Measurements from ENCODE around the gene FBLN1. TPM values are rescaled to one million over a fixed set of nuclear protein-coding genes. Genes with fewer than 3 reads are reported as not detected.

FBLN1 gene
- polyA plus RNA-seq, 1 of the 3 experiments (the other 2 are of a cell fraction) = 147 TPM

DNA sequence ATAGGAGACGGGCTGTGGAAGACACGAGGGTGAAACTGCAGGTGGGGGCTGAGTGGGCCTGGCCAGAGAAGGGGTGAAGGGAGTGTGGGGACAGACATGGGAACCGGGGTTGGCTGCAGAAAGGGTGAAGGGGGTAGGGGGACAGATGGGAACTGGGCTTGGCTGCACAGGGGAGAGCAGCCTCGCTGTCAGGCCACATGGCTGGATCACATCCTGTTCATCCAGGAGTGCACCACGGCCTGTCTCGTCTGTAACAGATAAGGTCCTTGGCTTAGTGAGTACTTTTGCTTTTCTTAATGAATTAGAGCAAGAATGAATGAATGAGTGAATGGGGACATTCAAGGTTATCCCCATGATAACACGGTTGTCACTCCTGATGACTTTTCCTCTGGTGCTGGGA lies 13.5 kb downstream of the FBLN1 start:
- no peaks in the 10 kb centered on the region for H3K27me3 ChIP-seq (ENCODE audit: insufficient read depth)
- peak; percentile 73 for DNase-seq
- H3K4me1 ChIP-seq (ENCODE audit: control insufficient read depth in 1 of 2, insufficient read depth in 2 of 2, low read depth in 1 of 2, low read length in 1 of 2) = peaks cover 4 to 47% of the 10 kb centered on the region in 2 experiments; a peak in 3 of 4 replicates
- no peak overlapping the region for H3K4me2 ChIP-seq
- CTCF ChIA-PET = interaction anchor here (0.7 to 4.4 kb wide), 7 partner anchors 9 to 508 kb away, joined by 3 to 16 read pairs (median 3); no protein-coding TSS in a partner anchor
- H3K9ac ChIP-seq = no peak overlapping the region
- no peaks in the 10 kb centered on the region for H3F3A ChIP-seq (replicated peaks; ENCODE audit: insufficient read depth)
- peak; percentile 69; the same call in 1 of the 2 replicates for TF ChIP-seq MXI1 (IDR thresholded peaks at IDR 0.05; ENCODE audit: low read depth, low read length)
- no peak for TF ChIP-seq EP300 (IDR thresholded peaks at IDR 0.05; ENCODE audit: borderline replicate concordance in 1 of 2, low read depth in 1 of 2, low read length in 1 of 2)
- TF ChIP-seq, protein P1, sequence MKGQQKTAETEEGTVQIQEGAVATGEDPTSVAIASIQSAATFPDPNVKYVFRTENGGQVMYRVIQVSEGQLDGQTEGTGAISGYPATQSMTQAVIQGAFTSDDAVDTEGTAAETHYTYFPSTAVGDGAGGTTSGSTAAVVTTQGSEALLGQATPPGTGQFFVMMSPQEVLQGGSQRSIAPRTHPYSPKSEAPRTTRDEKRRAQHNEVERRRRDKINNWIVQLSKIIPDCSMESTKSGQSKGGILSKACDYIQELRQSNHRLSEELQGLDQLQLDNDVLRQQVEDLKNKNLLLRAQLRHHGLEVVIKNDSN (IDR thresholded peaks at IDR 0.05; ENCODE audit: borderline replicate concordance, low read depth) = no peak
- TF ChIP-seq FOXM1 (IDR thresholded peaks at IDR 0.05; ENCODE audit: low read depth) = no peak
- no peak for TF ChIP-seq SIN3A (IDR thresholded peaks at IDR 0.05; ENCODE audit: borderline replicate concordance, low read depth, low read length)
- WGBS (ENCODE audit: low lambda C conversion rate) = 75% methylated on average over 7 of the region's 7 CpGs
- POLR2A ChIA-PET = interaction anchor here (1.3 kb wide), 1 partner anchor 12 kb away, joined by 3 read pairs; no protein-coding TSS in a partner anchor
- H3K9me3 ChIP-seq = no peaks in the 10 kb centered on the region
- H3K79me2 ChIP-seq (ENCODE audit: insufficient read depth) = peaks cover 35% of the 10 kb centered on the region
- H3K27ac ChIP-seq (ENCODE audit: low read depth in 2 of 2, low read length in 1 of 2) = peak overlapping the region in 1 of 2 experiments; percentile 86; a peak in 2 of 4 replicates
- no peaks in the 10 kb centered on the region for H3K9me2 ChIP-seq
- H2AFZ ChIP-seq (ENCODE audit: low read depth) = no peak overlapping the region
- no peaks in the 10 kb centered on the region for H4K20me1 ChIP-seq (ENCODE audit: insufficient read depth)
- H3K36me3 ChIP-seq (replicated peaks in 1 of 2; ENCODE audit: control insufficient read depth in 1 of 2, insufficient read depth in 2 of 2, low read length in 1 of 2) = peaks cover 0 to 5% of the 10 kb centered on the region in 2 experiments
- H3K4me3 ChIP-seq (ENCODE audit: low read depth in 2 of 2, low read length in 1 of 2) = no peak overlapping the region

DNA sequence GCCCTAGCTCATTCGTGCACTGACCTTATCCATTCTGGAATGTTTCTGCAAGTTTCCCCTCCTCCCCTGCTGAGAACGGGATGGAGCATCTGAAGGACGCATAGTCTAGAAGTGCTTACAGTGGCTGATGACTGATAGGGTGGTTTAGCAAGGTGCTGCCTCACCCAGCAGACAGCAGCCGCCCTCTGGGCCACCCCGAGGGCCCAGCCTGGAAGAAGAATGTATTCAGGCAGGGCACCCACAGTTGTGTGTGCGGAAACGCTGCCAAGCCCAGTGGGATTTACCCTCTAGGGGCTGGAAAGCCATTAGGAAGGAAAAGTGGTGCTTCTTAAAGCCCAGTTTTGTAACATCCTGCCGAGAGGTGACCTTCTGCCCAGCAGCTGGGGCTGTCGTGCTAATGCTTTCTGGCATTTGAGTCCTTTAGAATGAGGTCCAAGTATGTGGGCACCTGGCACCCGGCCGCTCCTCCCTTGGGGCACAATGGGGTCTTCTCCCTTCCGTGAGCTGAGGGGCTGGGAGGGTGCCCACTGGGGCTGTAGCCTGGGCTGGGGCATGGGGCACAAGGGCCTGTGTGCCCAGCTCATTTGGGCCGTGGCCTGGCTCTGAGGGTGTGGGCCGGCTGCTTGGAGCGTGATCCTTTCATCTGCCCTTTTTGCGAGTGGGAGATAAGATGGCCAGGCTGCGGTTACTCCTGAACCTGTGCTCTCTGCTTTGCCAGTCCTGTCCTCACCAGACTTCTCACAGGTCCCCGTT lies 14.4 kb downstream of the FBLN1 start:
- Histone ChIP-seq H3K9me2 (no peaks in the 10 kb centered on the region), H3K27me3 (ENCODE audit: insufficient read depth) (no peaks in the 10 kb centered on the region), H3K4me3 (ENCODE audit: low read depth in 2 of 2, low read length in 1 of 2) (no peak overlapping the region), H3F3A (replicated peaks; ENCODE audit: insufficient read depth) (no peaks in the 10 kb centered on the region), H3K9me3 (no peaks in the 10 kb centered on the region), H2AFZ (ENCODE audit: low read depth) (no peak overlapping the region), H3K4me2 (no peak overlapping the region), H3K9ac (no peak overlapping the region), H4K20me1 (ENCODE audit: insufficient read depth) (no peaks in the 10 kb centered on the region), H3K27ac (ENCODE audit: low read depth in 2 of 2, low read length in 1 of 2) (peak overlapping the region in 1 of 2 experiments; percentile 86; a peak in 2 of 4 replicates), H3K4me1 (ENCODE audit: control insufficient read depth in 1 of 2, insufficient read depth in 2 of 2, low read depth in 1 of 2, low read length in 1 of 2) (peaks cover 0 to 42% of the 10 kb centered on the region in 2 experiments; a peak in 2 of 4 replicates), H3K36me3 (replicated peaks in 1 of 2; ENCODE audit: control insufficient read depth in 1 of 2, insufficient read depth in 2 of 2, low read length in 1 of 2) (peaks cover 0 to 5% of the 10 kb centered on the region in 2 experiments), H3K79me2 (ENCODE audit: insufficient read depth) (peaks cover 26% of the 10 kb centered on the region)
- DNase-seq = no peak
- POLR2A ChIA-PET = no interaction called here
- 87% methylated on average over 16 of the region's 18 CpGs for WGBS (ENCODE audit: low lambda C conversion rate)
- CTCF ChIA-PET = interaction anchor here (1.2 to 4.4 kb wide), 2 partner anchors 36 to 37 kb away, joined by 4 to 16 read pairs; no protein-coding TSS in a partner anchor
- TF ChIP-seq NFIC (IDR thresholded peaks at IDR 0.05; ENCODE audit: borderline replicate concordance) (no peak), CHD2 (IDR thresholded peaks at IDR 0.05; ENCODE audit: low read length, partially characterized antibody) (no peak), FOXM1 (IDR thresholded peaks at IDR 0.05; ENCODE audit: low read depth) (no peak), EZH2phosphoT487 (IDR thresholded peaks at IDR 0.05; ENCODE audit: borderline replicate concordance, low read depth) (no peak), TCF12 (IDR thresholded peaks at IDR 0.05) (no peak), SIN3A (IDR thresholded peaks at IDR 0.05; ENCODE audit: borderline replicate concordance, low read depth, low read length) (no peak), RFX5 (IDR thresholded peaks at IDR 0.05; ENCODE audit: low read length) (no peak), RAD21 (IDR thresholded peaks at IDR 0.05; ENCODE audit: low read length) (no peak), YY1 (IDR thresholded peaks at IDR 0.05; ENCODE audit: low read depth) (no peak), EP300 (IDR thresholded peaks at IDR 0.05; ENCODE audit: borderline replicate concordance in 1 of 2, low read depth in 1 of 2, low read length in 1 of 2) (no peak), NRF1 (IDR thresholded peaks at IDR 0.05; ENCODE audit: low read depth, low read length) (no peak), ELF1 (IDR thresholded peaks at IDR 0.05) (no peak), MEF2A (IDR thresholded peaks at IDR 0.05; ENCODE audit: borderline replicate concordance, low read depth) (no peak), FOSL2 (IDR thresholded peaks at IDR 0.05; ENCODE audit: borderline replicate concordance, low read depth) (no peak)
- TF ChIP-seq, protein P2, sequence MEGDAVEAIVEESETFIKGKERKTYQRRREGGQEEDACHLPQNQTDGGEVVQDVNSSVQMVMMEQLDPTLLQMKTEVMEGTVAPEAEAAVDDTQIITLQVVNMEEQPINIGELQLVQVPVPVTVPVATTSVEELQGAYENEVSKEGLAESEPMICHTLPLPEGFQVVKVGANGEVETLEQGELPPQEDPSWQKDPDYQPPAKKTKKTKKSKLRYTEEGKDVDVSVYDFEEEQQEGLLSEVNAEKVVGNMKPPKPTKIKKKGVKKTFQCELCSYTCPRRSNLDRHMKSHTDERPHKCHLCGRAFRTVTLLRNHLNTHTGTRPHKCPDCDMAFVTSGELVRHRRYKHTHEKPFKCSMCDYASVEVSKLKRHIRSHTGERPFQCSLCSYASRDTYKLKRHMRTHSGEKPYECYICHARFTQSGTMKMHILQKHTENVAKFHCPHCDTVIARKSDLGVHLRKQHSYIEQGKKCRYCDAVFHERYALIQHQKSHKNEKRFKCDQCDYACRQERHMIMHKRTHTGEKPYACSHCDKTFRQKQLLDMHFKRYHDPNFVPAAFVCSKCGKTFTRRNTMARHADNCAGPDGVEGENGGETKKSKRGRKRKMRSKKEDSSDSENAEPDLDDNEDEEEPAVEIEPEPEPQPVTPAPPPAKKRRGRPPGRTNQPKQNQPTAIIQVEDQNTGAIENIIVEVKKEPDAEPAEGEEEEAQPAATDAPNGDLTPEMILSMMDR (IDR thresholded peaks at IDR 0.05) = no peak
- TF ChIP-seq, protein P3, sequence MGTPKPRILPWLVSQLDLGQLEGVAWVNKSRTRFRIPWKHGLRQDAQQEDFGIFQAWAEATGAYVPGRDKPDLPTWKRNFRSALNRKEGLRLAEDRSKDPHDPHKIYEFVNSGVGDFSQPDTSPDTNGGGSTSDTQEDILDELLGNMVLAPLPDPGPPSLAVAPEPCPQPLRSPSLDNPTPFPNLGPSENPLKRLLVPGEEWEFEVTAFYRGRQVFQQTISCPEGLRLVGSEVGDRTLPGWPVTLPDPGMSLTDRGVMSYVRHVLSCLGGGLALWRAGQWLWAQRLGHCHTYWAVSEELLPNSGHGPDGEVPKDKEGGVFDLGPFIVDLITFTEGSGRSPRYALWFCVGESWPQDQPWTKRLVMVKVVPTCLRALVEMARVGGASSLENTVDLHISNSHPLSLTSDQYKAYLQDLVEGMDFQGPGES (IDR thresholded peaks at IDR 0.05; ENCODE audit: low read depth, low read length) = no peak
- TF ChIP-seq, protein P4, sequence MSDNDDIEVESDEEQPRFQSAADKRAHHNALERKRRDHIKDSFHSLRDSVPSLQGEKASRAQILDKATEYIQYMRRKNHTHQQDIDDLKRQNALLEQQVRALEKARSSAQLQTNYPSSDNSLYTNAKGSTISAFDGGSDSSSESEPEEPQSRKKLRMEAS (IDR thresholded peaks at IDR 0.05; ENCODE audit: low read depth) = no peak
- TF ChIP-seq, protein P5, sequence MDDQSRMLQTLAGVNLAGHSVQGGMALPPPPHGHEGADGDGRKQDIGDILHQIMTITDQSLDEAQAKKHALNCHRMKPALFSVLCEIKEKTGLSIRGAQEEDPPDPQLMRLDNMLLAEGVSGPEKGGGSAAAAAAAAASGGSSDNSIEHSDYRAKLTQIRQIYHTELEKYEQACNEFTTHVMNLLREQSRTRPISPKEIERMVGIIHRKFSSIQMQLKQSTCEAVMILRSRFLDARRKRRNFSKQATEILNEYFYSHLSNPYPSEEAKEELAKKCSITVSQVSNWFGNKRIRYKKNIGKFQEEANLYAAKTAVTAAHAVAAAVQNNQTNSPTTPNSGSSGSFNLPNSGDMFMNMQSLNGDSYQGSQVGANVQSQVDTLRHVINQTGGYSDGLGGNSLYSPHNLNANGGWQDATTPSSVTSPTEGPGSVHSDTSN (IDR thresholded peaks at IDR 0.05) = no peak
